ENCODE measurements around the gene ASAP3. TPM values are rescaled to one million over a fixed set of nuclear protein-coding genes. Genes with fewer than 3 reads are reported as not detected.

Gene ASAP3
- total RNA-seq, 2 donors from 2014 or later, result 38.6 to 47.2 TPM

GRCh38 chr1:23521588-23521987 is 37.6 kb upstream of the ASAP3 start:
- TF ChIP-seq CTCF (IDR thresholded peaks at IDR 0.05), result no peak
- Histone ChIP-seq H3K36me3 (no peaks in the 10 kb centered on the region), H3K9me3 (no peaks in the 10 kb centered on the region), H3K4me1 (no peaks in the 10 kb centered on the region), H3K27ac (no peak overlapping the region), H3K4me3 (no peak overlapping the region), H3K27me3 (no peaks in the 10 kb centered on the region)
- no peak for DNase-seq (ENCODE audit: low spot score)

- no peak overlapping the region for H3K27ac ChIP-seq
- no peaks in the 10 kb centered on the region for H3K27me3 ChIP-seq
- H3K9me3 ChIP-seq, result no peaks in the 10 kb centered on the region
- no peak for TF ChIP-seq CTCF (IDR thresholded peaks at IDR 0.05)
- no peaks in the 10 kb centered on the region for H3K36me3 ChIP-seq
- no peak for DNase-seq (ENCODE audit: low spot score)
- H3K4me1 ChIP-seq, result no peaks in the 10 kb centered on the region
- H3K4me3 ChIP-seq, result no peak overlapping the region
These were observed 33.6 kb upstream of the ASAP3 start for GRCh38 chr1:23517581-23517980.

GRCh38 chr1:23515905-23516304 is 31.9 kb upstream of the ASAP3 start:
- Histone ChIP-seq H3K9me3 (no peaks in the 10 kb centered on the region), H3K27me3 (no peaks in the 10 kb centered on the region), H3K4me1 (no peaks in the 10 kb centered on the region), H3K27ac (no peak overlapping the region), H3K4me3 (no peak overlapping the region), H3K36me3 (no peaks in the 10 kb centered on the region)
- no peak for TF ChIP-seq CTCF (IDR thresholded peaks at IDR 0.05)
- no peak for DNase-seq (ENCODE audit: low spot score)

GRCh38 chr1:23514111-23514679 is 30.2 kb upstream of the ASAP3 start:
- TF ChIP-seq CTCF (IDR thresholded peaks at IDR 0.05), result no peak
- Histone ChIP-seq H3K36me3 (no peaks in the 10 kb centered on the region), H3K4me3 (no peak overlapping the region), H3K9me3 (no peaks in the 10 kb centered on the region), H3K4me1 (no peaks in the 10 kb centered on the region), H3K27ac (no peak overlapping the region), H3K27me3 (no peaks in the 10 kb centered on the region)
- no peak for DNase-seq (ENCODE audit: low spot score)

- Histone ChIP-seq H3K4me3 (no peak overlapping the region), H3K9me3 (no peaks in the 10 kb centered on the region), H3K4me1 (no peaks in the 10 kb centered on the region), H3K27me3 (no peaks in the 10 kb centered on the region), H3K27ac (no peak overlapping the region), H3K36me3 (no peaks in the 10 kb centered on the region)
- TF ChIP-seq CTCF (IDR thresholded peaks at IDR 0.05), result no peak
- DNase-seq (ENCODE audit: low spot score), result no peak
These were observed 25.9 kb upstream of the ASAP3 start for GRCh38 chr1:23509896-23510295.

Measured in right atrium auricular region (tissue), 2 donors.